Stomach (tissue), 4 donors: ENCODE results near the gene GIMD1.

Experiments used
- CTCF ChIP-seq, 7 experiments: fragments of 450-650 bp in 4 of 7; fragments of 200-600 bp in 3 of 7; sonication (generic) in 3 of 7; IDR thresholded peaks; one replicate each; pipeline ENCODE4 v1.5.1; 2016 to 2019; ENCODE audit warnings: antibody characterized with exemption in 7 of 7, control low read depth in 2 of 7, mild to moderate bottlenecking in 1 of 7
- POLR2A ChIP-seq, 4 donors: fragments of 450-650 bp; IDR thresholded peaks; one replicate each; pipeline ENCODE4 v1.6.1; 2016; ENCODE audit warnings: antibody characterized with exemption in 4 of 4, control low read depth in 2 of 4, mild to moderate bottlenecking in 1 of 4, moderate library complexity in 1 of 4

GRCh38 chr4:106343865-106344646 lies 24.5 kb downstream of the GIMD1 start:
- TF ChIP-seq POLR2A (IDR thresholded peaks at IDR 0.05) (no peak), CTCF (IDR thresholded peaks at IDR 0.05) (no peak)
